ENCODE measurements around the gene SERPINB13. TPM values are rescaled to one million over a fixed set of nuclear protein-coding genes. Genes with fewer than 3 reads are reported as not detected.

Gene SERPINB13
- total RNA-seq, 4 donors from 2014 or later = 1.4 TPM; not detected in 3

DNA sequence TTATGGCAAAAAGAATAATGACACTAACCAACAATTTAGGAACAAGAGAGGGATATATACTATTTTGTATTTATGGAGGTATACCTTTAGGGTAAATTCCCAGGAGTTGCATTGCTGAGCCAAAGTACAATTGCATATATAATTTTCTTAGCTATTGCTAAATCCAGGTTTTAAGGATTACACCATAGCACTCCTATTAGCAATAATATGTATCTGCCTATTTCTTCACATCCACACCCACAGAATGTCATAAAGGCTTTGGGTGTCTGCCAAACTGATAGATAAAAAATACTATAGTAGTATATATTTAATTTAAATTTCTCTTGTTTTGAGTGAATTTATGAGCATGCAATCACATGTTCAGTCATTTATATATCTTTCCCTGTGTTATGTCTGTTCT is 11.5 kb upstream of the SERPINB13 start:
- intact Hi-C loops (cut with DNase I; ENCODE audit: low total_unique reads) = no loop called here

DNA sequence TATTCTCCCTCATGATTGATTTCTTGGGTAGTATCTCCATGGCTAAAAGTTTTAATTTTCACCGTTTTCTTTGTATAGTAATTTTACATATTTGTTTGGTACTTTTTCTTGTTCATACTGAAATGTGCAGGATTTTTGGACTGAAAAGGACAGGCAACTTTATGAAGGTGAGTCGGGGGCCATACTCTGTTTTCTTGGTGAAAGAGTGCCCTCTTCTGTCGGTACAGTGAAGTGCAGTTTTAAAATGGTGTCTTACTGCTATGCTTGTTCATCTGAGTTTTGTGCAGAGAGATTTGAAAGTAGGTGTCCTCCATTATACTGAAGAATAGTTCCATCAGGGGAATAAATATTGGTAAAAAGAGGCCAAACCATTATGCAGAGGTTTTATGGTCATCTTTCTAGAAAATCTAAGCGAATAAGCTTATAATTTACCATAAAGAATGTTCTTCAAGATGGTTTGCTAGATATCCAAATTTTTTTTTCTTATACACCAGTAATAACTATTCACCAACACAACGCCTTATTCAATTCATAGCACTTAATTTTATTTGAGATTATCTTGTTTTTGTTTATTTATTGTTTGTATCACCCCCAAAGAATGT is 8.7 kb upstream of the SERPINB13 start:
- in situ Hi-C loops (cut with MboI; ENCODE audit: low pct_ligation_motif_present in 1 of 4, low pct_unique_long_range_greater_than_20kb in 1 of 4, low sequenced_read_pairs in 3 of 4) (loop anchor here in 1 of 4 donors (10.0 kb wide), 1 partner anchor 54 kb away; no protein-coding TSS in a partner anchor), intact Hi-C loops (cut with DNase I; ENCODE audit: low total_unique reads) (no loop called here)
- 13 to 25% methylated on average over 4 to 5 of the region's 5 CpGs for WGBS, 2 donors (ENCODE audit: low coverage in 1 of 2)
- no peaks in the 10 kb centered on the region for H3K36me3 ChIP-seq
- H3K9me3 ChIP-seq = no peaks in the 10 kb centered on the region
- no peaks in the 10 kb centered on the region for H3K27me3 ChIP-seq
- TF ChIP-seq, protein P1, sequence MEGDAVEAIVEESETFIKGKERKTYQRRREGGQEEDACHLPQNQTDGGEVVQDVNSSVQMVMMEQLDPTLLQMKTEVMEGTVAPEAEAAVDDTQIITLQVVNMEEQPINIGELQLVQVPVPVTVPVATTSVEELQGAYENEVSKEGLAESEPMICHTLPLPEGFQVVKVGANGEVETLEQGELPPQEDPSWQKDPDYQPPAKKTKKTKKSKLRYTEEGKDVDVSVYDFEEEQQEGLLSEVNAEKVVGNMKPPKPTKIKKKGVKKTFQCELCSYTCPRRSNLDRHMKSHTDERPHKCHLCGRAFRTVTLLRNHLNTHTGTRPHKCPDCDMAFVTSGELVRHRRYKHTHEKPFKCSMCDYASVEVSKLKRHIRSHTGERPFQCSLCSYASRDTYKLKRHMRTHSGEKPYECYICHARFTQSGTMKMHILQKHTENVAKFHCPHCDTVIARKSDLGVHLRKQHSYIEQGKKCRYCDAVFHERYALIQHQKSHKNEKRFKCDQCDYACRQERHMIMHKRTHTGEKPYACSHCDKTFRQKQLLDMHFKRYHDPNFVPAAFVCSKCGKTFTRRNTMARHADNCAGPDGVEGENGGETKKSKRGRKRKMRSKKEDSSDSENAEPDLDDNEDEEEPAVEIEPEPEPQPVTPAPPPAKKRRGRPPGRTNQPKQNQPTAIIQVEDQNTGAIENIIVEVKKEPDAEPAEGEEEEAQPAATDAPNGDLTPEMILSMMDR (IDR thresholded peaks at IDR 0.05) = peak; percentile 53 to 64 (median 58)
- TF ChIP-seq POLR2A (IDR thresholded peaks at IDR 0.05) = no peak
- no peak overlapping the region for H3K27ac ChIP-seq
- H3K4me3 ChIP-seq = no peak overlapping the region
- H3K4me1 ChIP-seq = no peaks in the 10 kb centered on the region
- no peak for DNase-seq

More for the DNA sequence above, 11.5 kb upstream of the SERPINB13 start:
- Histone ChIP-seq H3K27me3 (no peaks in the 10 kb centered on the region), H3K9me3 (no peaks in the 10 kb centered on the region), H3K27ac (no peak overlapping the region), H3K36me3 (no peaks in the 10 kb centered on the region), H3K4me1 (no peaks in the 10 kb centered on the region), H3K4me3 (no peak overlapping the region)
- TF ChIP-seq EP300 (IDR thresholded peaks at IDR 0.05; ENCODE audit: low read depth) (no peak), POLR2A (IDR thresholded peaks at IDR 0.05) (no peak), POLR2AphosphoS5 (IDR thresholded peaks at IDR 0.05) (no peak)
- TF ChIP-seq, protein P1 (IDR thresholded peaks at IDR 0.05) = no peak
- in situ Hi-C loops (cut with MboI; ENCODE audit: low pct_ligation_motif_present in 1 of 4, low pct_unique_long_range_greater_than_20kb in 1 of 4, low sequenced_read_pairs in 3 of 4) = loop anchor here in 1 of 4 donors (10.0 kb wide), 1 partner anchor 51 kb away; no protein-coding TSS in a partner anchor
- no peak for DNase-seq

DNA sequence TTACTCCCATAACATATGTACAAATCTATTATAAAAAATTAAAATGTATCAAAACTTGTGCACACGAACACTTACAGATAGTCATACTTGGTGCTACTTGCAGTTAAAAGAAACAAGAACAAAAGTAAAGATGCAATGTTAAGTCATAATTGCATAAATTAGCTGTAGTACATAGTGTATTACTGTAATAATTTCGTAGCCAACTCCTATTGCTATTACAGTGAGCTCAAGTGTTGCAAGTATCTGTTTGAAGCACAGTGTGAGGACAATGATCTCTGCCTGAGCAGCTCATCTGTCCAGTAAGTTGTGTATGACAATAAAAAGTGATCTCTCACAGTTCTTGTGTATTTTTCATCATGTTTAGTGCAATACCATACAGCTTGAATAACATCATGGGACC is 7.5 kb upstream of the SERPINB13 start:
- no peak for DNase-seq
- 56% methylated on average over 2 of the region's 2 CpGs for WGBS, 2 donors (ENCODE audit: low coverage in 1 of 2)
- H3K4me1 ChIP-seq = no peaks in the 10 kb centered on the region
- intact Hi-C loops (cut with DNase I; ENCODE audit: low total_unique reads) = no loop called here
- TF ChIP-seq POLR2AphosphoS5 (IDR thresholded peaks at IDR 0.05) (no peak), POLR2A (IDR thresholded peaks at IDR 0.05) (no peak), EP300 (IDR thresholded peaks at IDR 0.05; ENCODE audit: low read depth) (no peak)
- TF ChIP-seq, protein P1 (IDR thresholded peaks at IDR 0.05) = no peak
- H3K27me3 ChIP-seq = no peaks in the 10 kb centered on the region
- H3K36me3 ChIP-seq = no peaks in the 10 kb centered on the region
- no peak overlapping the region for H3K4me3 ChIP-seq
- in situ Hi-C loops (cut with MboI; ENCODE audit: low pct_ligation_motif_present in 1 of 4, low pct_unique_long_range_greater_than_20kb in 1 of 4, low sequenced_read_pairs in 3 of 4) = loop anchor here in 1 of 4 donors (10.0 kb wide), 1 partner anchor 55 kb away; no protein-coding TSS in a partner anchor
- no peaks in the 10 kb centered on the region for H3K9me3 ChIP-seq
- no peak overlapping the region for H3K27ac ChIP-seq

DNA sequence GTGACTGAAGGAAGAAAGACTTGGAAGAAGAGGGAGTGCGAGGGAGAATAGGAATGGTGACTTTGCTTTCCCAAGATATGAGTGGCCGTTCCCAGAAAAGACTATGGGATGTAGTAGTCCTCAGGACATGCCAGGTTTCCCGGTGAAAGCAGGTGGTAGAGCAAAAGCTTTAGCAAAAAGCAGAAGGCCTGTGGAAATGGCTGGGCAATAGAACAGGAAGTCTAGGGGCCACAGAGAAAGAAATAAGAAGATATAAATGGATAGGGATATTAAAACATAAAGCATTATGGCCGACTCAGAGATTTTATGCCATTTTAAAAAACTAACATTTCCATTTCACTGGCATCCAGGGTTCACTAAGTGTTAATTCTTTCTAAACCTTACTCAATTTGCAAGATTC is 1.2 kb upstream of the SERPINB13 start:
- Histone ChIP-seq H3K36me3 (no peaks in the 10 kb centered on the region), H3K4me1 (no peaks in the 10 kb centered on the region), H3K4me3 (no peak overlapping the region), H3K9me3 (no peaks in the 10 kb centered on the region), H3K27me3 (no peaks in the 10 kb centered on the region), H3K27ac (no peak overlapping the region)
- in situ Hi-C loops (cut with MboI; ENCODE audit: low pct_ligation_motif_present in 1 of 4, low pct_unique_long_range_greater_than_20kb in 1 of 4, low sequenced_read_pairs in 3 of 4) (no loop called here), intact Hi-C loops (cut with DNase I; ENCODE audit: low total_unique reads) (no loop called here)
- DNase-seq = no peak
- WGBS, 2 donors (ENCODE audit: low coverage in 1 of 2) = 79 to 88% methylated on average over 3 to 4 of the region's 4 CpGs
- TF ChIP-seq POLR2AphosphoS5 (IDR thresholded peaks at IDR 0.05) = no peak
- no peak for TF ChIP-seq POLR2A (IDR thresholded peaks at IDR 0.05)
- TF ChIP-seq EP300 (IDR thresholded peaks at IDR 0.05; ENCODE audit: low read depth) = no peak
- TF ChIP-seq, protein P1 (IDR thresholded peaks at IDR 0.05) = no peak

All from transverse colon (tissue), 4 donors.